Activated T-cell treated with anti-CD3 and anti-CD28 coated beads for 24 hours (primary cell): ENCODE results near the gene TBC1D17.

Experiments
- DNase-seq: peaks from one replicate; pipeline ENCODE4 v3.0.0-alpha.2; 2020; ENCODE audit warnings: low read depth

TBC1D17 gene

GRCh38 chr19:49848938-49849337, 28.6 kb upstream of the TBC1D17 start:
- DNase-seq: no peak

- no peak for DNase-seq
These were observed 27.9 kb upstream of the TBC1D17 start for GRCh38 chr19:49849433-49850220.

GRCh38 chr19:49850221-49850486, 27.3 kb upstream of the TBC1D17 start:
- DNase-seq: no peak

- peak; percentile 81 for DNase-seq
These were observed 26.8 kb upstream of the TBC1D17 start, which contains the start of gene PTOV1 for GRCh38 chr19:49850487-49851342. Gene PTOV1 (plus strand): TSS chr19:49851159.

- no peak for DNase-seq
These were observed 25.8 kb upstream of the TBC1D17 start for GRCh38 chr19:49851456-49852259.

- DNase-seq: no peak
These were observed 24.8 kb upstream of the TBC1D17 start for GRCh38 chr19:49852631-49853126.

- no peak for DNase-seq
These were observed 23.6 kb upstream of the TBC1D17 start for GRCh38 chr19:49853852-49854377.

GRCh38 chr19:49854378-49855263, 22.9 kb upstream of the TBC1D17 start:
- DNase-seq: no peak

- DNase-seq: no peak
These were observed 22.2 kb upstream of the TBC1D17 start for GRCh38 chr19:49855277-49855675.

- no peak for DNase-seq
These were observed 21.6 kb upstream of the TBC1D17 start for GRCh38 chr19:49855676-49856573.

- no peak for DNase-seq
These were observed 20.9 kb upstream of the TBC1D17 start for GRCh38 chr19:49856574-49857021.

GRCh38 chr19:49857061-49857837, 20.3 kb upstream of the TBC1D17 start:
- no peak for DNase-seq

GRCh38 chr19:49857838-49858087, 19.7 kb upstream of the TBC1D17 start:
- DNase-seq: no peak

GRCh38 chr19:49858088-49858985, 19.2 kb upstream of the TBC1D17 start:
- DNase-seq: no peak

GRCh38 chr19:49859682-49860335, 17.7 kb upstream of the TBC1D17 start:
- no peak for DNase-seq

- no peak for DNase-seq
These were observed 17.0 kb upstream of the TBC1D17 start for GRCh38 chr19:49860336-49861102.

GRCh38 chr19:49861107-49861506, 16.4 kb upstream of the TBC1D17 start:
- no peak for DNase-seq
